Thyroid gland (tissue), 4 donors: ENCODE results near the gene ACKR3. TPM values are rescaled to one million over a fixed set of nuclear protein-coding genes. Genes with fewer than 3 reads are reported as not detected.

Experiments used
- DNase-seq, 2 donors: peaks; one replicate each; pipeline ENCODE4 v3.0.0-alpha.2; 2019
- H3K27ac ChIP-seq, 3 donors: fragments of 200-600 bp; sonication (generic); 1 replicate in 2 of 3; 2 replicates in 1 of 3; pipeline ENCODE4 v1.5.1; 2016 to 2019; ENCODE audit warnings: mild to moderate bottlenecking in 1 of 3, moderate library complexity in 1 of 3
- H3K27me3 ChIP-seq: fragments of 200-600 bp; sonication (generic); one replicate; pipeline ENCODE4 v1.5.1; 2019
- H3K36me3 ChIP-seq, 2 donors: fragments of 200-600 bp; sonication (generic); one replicate each; pipeline ENCODE4 v1.5.1; 2016 to 2019
- H3K4me1 ChIP-seq, 2 donors: fragments of 200-600 bp; sonication (generic); one replicate each; pipeline ENCODE4 v1.5.1; 2017 to 2019
- H3K4me3 ChIP-seq, 3 donors: fragments of 200-600 bp; sonication (generic); replicated peaks in 1 of 3; 1 replicate in 2 of 3; 2 replicates in 1 of 3; pipeline ENCODE4 v1.5.1; 2016; ENCODE audit warnings: mild to moderate bottlenecking in 1 of 3
- H3K9me3 ChIP-seq: fragments of 200-600 bp; sonication (generic); one replicate; pipeline ENCODE4 v1.5.1; 2017
- POLR2A ChIP-seq, 2 donors: fragments of 450-650 bp; IDR thresholded peaks; one replicate each; pipeline ENCODE4 v1.6.1; 2017; ENCODE audit warnings: antibody characterized with exemption in 2 of 2, mild to moderate bottlenecking in 2 of 2, moderate library complexity in 1 of 2
- WGBS, 2 donors: methylation state at CpG; one replicate each; pipeline ENCODE4 v1.1.5; 2017; 5-methylcytosine and 5-hydroxymethylcytosine counted together
- intact Hi-C: fragments of 100-400 bp; cut with DNase I; formaldehyde crosslinking; loops from one replicate; pipeline ENCODE4 v1.15.1; 2023
- total RNA-seq, 4 donors: library from RNA; depleted of rRNA; stranded (reverse); fragments of >200 nt; gene quantifications; one replicate each; pipeline ENCODE4 v1.2.3, GENCODE V29; 2016
- TF ChIP-seq, protein P1 (sequence below), 6 experiments: fragments of 200-600 bp in 3 of 6; fragments of 450-650 bp in 3 of 6; sonication (generic) in 3 of 6; IDR thresholded peaks; one replicate each; pipeline ENCODE4 v1.5.1; 2016 to 2019; ENCODE audit warnings: antibody characterized with exemption in 6 of 6, mild to moderate bottlenecking in 2 of 6, inconsistent platforms in 1 of 6, moderate library complexity in 1 of 6

ACKR3 gene
- total RNA-seq, 4 donors from 2014 or later: 32.2 to 68.5 (median 54.8) TPM

DNA sequence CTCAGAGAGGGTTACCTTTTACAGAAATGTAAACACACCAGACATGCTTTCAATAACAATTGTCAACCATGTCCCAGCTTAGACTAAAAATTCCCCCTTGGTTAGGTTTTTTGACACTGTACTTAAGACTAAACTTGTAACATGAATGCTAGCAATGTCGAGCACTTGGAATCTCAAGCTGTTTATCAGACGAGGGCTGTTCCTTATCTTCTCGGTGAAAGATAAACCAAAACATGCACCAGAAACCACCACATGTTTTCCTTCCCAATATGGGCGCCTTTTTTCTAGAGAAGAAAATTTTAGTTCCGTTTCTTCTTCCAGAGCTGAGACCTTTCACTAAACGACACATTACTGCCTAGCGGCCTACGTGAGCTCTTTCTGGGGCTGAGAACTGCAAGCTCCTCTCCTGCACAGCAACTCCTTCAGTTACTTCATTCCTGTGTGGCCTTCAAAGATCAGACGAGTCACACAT, 42.4 kb upstream of the ACKR3 start:
- H3K27me3 ChIP-seq: no peaks in the 10 kb centered on the region
- H3K4me1 ChIP-seq: no peaks in the 10 kb centered on the region
- intact Hi-C loops: no loop called here
- no peaks in the 10 kb centered on the region for H3K9me3 ChIP-seq
- WGBS, 2 donors: 72 to 82% methylated on average over 9 of the region's 9 CpGs
- TF ChIP-seq, protein P1, sequence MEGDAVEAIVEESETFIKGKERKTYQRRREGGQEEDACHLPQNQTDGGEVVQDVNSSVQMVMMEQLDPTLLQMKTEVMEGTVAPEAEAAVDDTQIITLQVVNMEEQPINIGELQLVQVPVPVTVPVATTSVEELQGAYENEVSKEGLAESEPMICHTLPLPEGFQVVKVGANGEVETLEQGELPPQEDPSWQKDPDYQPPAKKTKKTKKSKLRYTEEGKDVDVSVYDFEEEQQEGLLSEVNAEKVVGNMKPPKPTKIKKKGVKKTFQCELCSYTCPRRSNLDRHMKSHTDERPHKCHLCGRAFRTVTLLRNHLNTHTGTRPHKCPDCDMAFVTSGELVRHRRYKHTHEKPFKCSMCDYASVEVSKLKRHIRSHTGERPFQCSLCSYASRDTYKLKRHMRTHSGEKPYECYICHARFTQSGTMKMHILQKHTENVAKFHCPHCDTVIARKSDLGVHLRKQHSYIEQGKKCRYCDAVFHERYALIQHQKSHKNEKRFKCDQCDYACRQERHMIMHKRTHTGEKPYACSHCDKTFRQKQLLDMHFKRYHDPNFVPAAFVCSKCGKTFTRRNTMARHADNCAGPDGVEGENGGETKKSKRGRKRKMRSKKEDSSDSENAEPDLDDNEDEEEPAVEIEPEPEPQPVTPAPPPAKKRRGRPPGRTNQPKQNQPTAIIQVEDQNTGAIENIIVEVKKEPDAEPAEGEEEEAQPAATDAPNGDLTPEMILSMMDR (IDR thresholded peaks at IDR 0.05): no peak
- no peak for TF ChIP-seq POLR2A (IDR thresholded peaks at IDR 0.05)
- no peaks in the 10 kb centered on the region for H3K36me3 ChIP-seq
- H3K27ac ChIP-seq: no peak overlapping the region
- no peak for DNase-seq
- H3K4me3 ChIP-seq: no peak overlapping the region

DNA sequence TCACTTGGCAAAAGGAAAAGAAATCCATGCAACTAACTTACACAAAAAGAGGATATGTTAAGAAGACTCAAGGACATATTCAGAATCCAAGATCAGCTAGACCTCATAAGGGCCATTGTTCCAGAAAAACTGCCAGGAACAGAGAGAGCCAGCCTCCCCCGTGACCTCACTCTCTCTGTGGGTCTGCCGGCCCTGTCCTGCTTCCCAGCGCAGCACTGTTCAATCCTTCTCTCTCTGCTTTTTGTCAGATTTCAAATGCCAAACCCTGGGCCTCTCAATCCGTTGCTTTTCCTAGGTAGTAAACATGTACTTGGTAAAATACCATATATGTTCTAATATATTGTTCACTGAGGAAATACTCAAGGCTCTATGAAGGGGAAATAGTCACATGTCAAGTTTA, 40.0 kb upstream of the ACKR3 start:
- Histone ChIP-seq H3K36me3 (no peaks in the 10 kb centered on the region), H3K27me3 (no peaks in the 10 kb centered on the region), H3K4me3 (no peak overlapping the region), H3K9me3 (no peaks in the 10 kb centered on the region), H3K4me1 (no peaks in the 10 kb centered on the region), H3K27ac (no peak overlapping the region)
- TF ChIP-seq, protein P1 (IDR thresholded peaks at IDR 0.05): no peak
- no peak for TF ChIP-seq POLR2A (IDR thresholded peaks at IDR 0.05)
- no peak for DNase-seq
- intact Hi-C loops: no loop called here
- WGBS, 2 donors: 77 to 85% methylated on average over 4 of the region's 4 CpGs

DNA sequence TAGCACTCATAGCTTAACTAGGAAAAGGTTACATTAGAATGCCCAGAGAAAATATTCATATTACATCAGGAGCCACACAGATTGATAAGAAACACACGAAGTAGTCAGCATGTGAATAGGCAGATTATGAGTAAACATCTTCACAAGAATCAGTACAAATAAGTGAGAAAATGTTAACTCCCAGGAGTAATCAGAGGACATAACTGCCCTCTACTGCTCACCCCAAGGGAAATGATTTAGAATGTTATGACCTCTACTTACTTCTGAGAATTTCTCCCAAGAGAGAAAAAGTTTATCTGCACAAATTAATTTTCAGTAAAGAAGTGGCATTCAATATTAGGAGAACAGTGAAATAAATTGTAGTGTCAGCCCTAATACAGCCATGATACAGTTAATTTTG, 39.1 kb upstream of the ACKR3 start:
- intact Hi-C loops: no loop called here
- TF ChIP-seq, protein P1 (IDR thresholded peaks at IDR 0.05): no peak
- no peak for TF ChIP-seq POLR2A (IDR thresholded peaks at IDR 0.05)
- DNase-seq: no peak
- Histone ChIP-seq H3K4me1 (no peaks in the 10 kb centered on the region), H3K9me3 (no peaks in the 10 kb centered on the region), H3K27ac (no peak overlapping the region), H3K4me3 (no peak overlapping the region), H3K27me3 (no peaks in the 10 kb centered on the region), H3K36me3 (no peaks in the 10 kb centered on the region)
- 62 to 68% methylated on average over 1 of the region's 1 CpG for WGBS, 2 donors

DNA sequence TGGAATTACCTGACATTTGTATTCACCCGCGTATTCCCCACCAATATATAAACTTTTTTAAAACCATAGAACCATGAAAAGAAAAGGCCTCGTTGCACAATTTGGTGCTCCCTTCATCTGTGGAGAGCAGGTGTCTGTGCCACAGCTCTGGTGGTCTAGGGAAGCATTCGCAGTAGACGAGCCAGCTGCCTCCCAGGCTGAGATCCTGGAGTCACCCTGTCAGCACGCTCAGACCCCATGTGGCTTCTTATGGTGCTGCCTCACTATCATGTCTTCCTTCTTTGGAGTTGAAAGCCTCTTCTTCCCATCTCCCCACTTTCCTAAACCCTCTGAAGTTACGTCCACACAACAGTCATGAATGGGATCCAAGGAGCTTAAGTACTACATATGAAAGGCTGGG, 38.4 kb upstream of the ACKR3 start:
- Histone ChIP-seq H3K36me3 (no peaks in the 10 kb centered on the region), H3K9me3 (no peaks in the 10 kb centered on the region), H3K27me3 (no peaks in the 10 kb centered on the region), H3K4me3 (no peak overlapping the region), H3K27ac (no peak overlapping the region), H3K4me1 (no peaks in the 10 kb centered on the region)
- intact Hi-C loops: no loop called here
- no peak for DNase-seq
- WGBS, 2 donors: 89 to 93% methylated on average over 7 of the region's 7 CpGs
- TF ChIP-seq, protein P1 (IDR thresholded peaks at IDR 0.05): no peak
- TF ChIP-seq POLR2A (IDR thresholded peaks at IDR 0.05): no peak

DNA sequence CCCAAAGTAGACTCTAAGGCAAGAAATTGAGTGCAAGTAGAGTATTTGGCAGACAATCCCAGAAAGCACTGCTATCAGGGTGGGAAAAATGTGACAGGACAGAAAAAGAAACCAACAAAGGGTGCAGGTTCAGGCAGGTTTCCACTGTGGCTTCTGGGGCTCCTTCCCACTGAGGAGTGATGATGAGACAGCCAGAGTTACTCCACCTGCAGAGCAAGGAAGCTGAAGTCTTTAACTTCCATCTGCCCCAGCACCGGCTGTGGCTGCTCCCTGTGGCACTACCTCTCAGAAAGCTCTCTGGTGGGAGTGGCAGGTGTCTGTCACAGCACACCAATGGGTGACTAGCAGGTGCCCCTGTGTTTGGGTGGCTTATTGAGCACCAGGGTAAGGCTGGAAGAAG, 37.6 kb upstream of the ACKR3 start:
- Histone ChIP-seq H3K36me3 (no peaks in the 10 kb centered on the region), H3K4me1 (no peaks in the 10 kb centered on the region), H3K27ac (no peak overlapping the region), H3K9me3 (no peaks in the 10 kb centered on the region), H3K4me3 (no peak overlapping the region), H3K27me3 (no peaks in the 10 kb centered on the region)
- DNase-seq: no peak
- intact Hi-C loops: no loop called here
- 77 to 100% methylated on average over 1 of the region's 1 CpG for WGBS, 2 donors
- TF ChIP-seq POLR2A (IDR thresholded peaks at IDR 0.05): no peak
- TF ChIP-seq, protein P1 (IDR thresholded peaks at IDR 0.05): no peak
